Glutamatergic neuron (in vitro differentiated cells): ENCODE measurements around the gene LMO2. TPM values are rescaled to one million over a fixed set of nuclear protein-coding genes. Genes with fewer than 3 reads are reported as not detected.

Experiments used
- DNase-seq: peaks from one replicate; pipeline ENCODE4 v3.0.0; 2022
- H3K27ac Mint-ChIP-seq: one replicate; pipeline ENCODE4 v1.8.0; 2020; ENCODE audit warnings: mild to moderate bottlenecking, mixed read lengths, inconsistent platforms; ENCODE audit not compliant: unreplicated experiment
- H3K27me3 Mint-ChIP-seq: one replicate; pipeline ENCODE4 v1.8.0; 2020; ENCODE audit warnings: mild to moderate bottlenecking, moderate library complexity, mixed read lengths, inconsistent platforms; ENCODE audit not compliant: unreplicated experiment
- H3K36me3 Mint-ChIP-seq: one replicate; pipeline ENCODE4 v1.8.0; 2020; ENCODE audit warnings: mild to moderate bottlenecking, mixed read lengths, inconsistent platforms; ENCODE audit not compliant: unreplicated experiment
- H3K4me1 Mint-ChIP-seq: one replicate; pipeline ENCODE4 v1.8.0; 2020; ENCODE audit warnings: mild to moderate bottlenecking, low read depth, mixed read lengths, inconsistent platforms; ENCODE audit not compliant: unreplicated experiment
- H3K4me3 Mint-ChIP-seq: one replicate; pipeline ENCODE4 v1.8.0; 2020; ENCODE audit warnings: mild to moderate bottlenecking, mixed read lengths, inconsistent platforms; ENCODE audit not compliant: unreplicated experiment
- H3K9me3 Mint-ChIP-seq: one replicate; pipeline ENCODE4 v1.8.0; 2020; ENCODE audit warnings: mild to moderate bottlenecking, moderate library complexity, mixed read lengths, inconsistent platforms; ENCODE audit not compliant: unreplicated experiment
- CTCF ChIP-seq: fragments of 200-600 bp; sonication (generic); IDR thresholded peaks from one replicate; pipeline ENCODE4 v1.5.0; 2021; ENCODE audit not compliant: partially characterized antibody, unreplicated experiment
- total RNA-seq: library from RNA; stranded (reverse); fragmentation: NEBNext Ultra II Directional; extraction: Animal tissue kit (Norgen Biotek cat#: 25700); gene quantifications from one replicate; pipeline ENCODE4 v1.2.1, GENCODE V29; 2021; ENCODE audit not compliant: unreplicated experiment

The LMO2 gene
- total RNA-seq, 1 donor from 2014 or later, result 2.7 TPM

GRCh38 chr11:33861941-33862589 lies 29.8 kb downstream of the LMO2 start:
- Mint-ChIP-seq H3K27me3 (peaks cover 1% of the 10 kb centered on the region), H3K36me3 (no peaks in the 10 kb centered on the region), H3K4me3 (no peak overlapping the region), H3K9me3 (peaks cover 1% of the 10 kb centered on the region), H3K4me1 (peaks cover 11% of the 10 kb centered on the region), H3K27ac (no peak overlapping the region)
- no peak for TF ChIP-seq CTCF
- DNase-seq, result no peak

- no peak for TF ChIP-seq CTCF
- Mint-ChIP-seq H3K27me3 (no peaks in the 10 kb centered on the region), H3K36me3 (no peaks in the 10 kb centered on the region), H3K4me3 (no peak overlapping the region), H3K27ac (peak overlapping the region; percentile 36), H3K9me3 (peaks cover 1% of the 10 kb centered on the region), H3K4me1 (peaks cover 11% of the 10 kb centered on the region)
- no peak for DNase-seq
Measured at GRCh38 chr11:33861386-33861785, 30.5 kb downstream of the LMO2 start.

- DNase-seq, result no peak
- no peak for TF ChIP-seq CTCF
- no peaks in the 10 kb centered on the region for H3K27me3 Mint-ChIP-seq
- peaks cover 11% of the 10 kb centered on the region for H3K4me1 Mint-ChIP-seq
- H3K4me3 Mint-ChIP-seq, result no peak overlapping the region
- H3K9me3 Mint-ChIP-seq, result peaks cover 1% of the 10 kb centered on the region
- H3K36me3 Mint-ChIP-seq, result no peaks in the 10 kb centered on the region
- H3K27ac Mint-ChIP-seq, result no peak overlapping the region
Measured at GRCh38 chr11:33860926-33861325, 30.9 kb downstream of the LMO2 start.

- no peak for DNase-seq
- Mint-ChIP-seq H3K4me3 (no peak overlapping the region), H3K4me1 (peaks cover 11% of the 10 kb centered on the region), H3K27me3 (no peaks in the 10 kb centered on the region), H3K36me3 (no peaks in the 10 kb centered on the region), H3K27ac (no peak overlapping the region), H3K9me3 (peaks cover 1% of the 10 kb centered on the region)
- no peak for TF ChIP-seq CTCF
Measured at GRCh38 chr11:33859306-33859705, 32.6 kb downstream of the LMO2 start.

GRCh38 chr11:33857933-33858371 lies 33.9 kb downstream of the LMO2 start:
- DNase-seq, result peak; percentile 88
- Mint-ChIP-seq H3K4me3 (no peak overlapping the region), H3K27ac (no peak overlapping the region), H3K4me1 (peaks cover 10% of the 10 kb centered on the region), H3K36me3 (no peaks in the 10 kb centered on the region), H3K9me3 (peaks cover 1% of the 10 kb centered on the region), H3K27me3 (no peaks in the 10 kb centered on the region)
- TF ChIP-seq CTCF, result peak; percentile 86
